Measurements from ENCODE around the gene ZNF383.
"Not testable (repeated sequence)": the region's sequence is repeated elsewhere in the genome, so short reads cannot be mapped to it uniquely, and the experiment has no call there.

The ZNF383 gene

GRCh38 chr19:37280656-37281055 lies 62.6 kb downstream of the ZNF383 start:
- not testable (repeated sequence) for H3K4me1 ChIP-seq (ENCODE audit: insufficient read depth, insufficient read length); H3K9me3 ChIP-seq (ENCODE audit: insufficient read depth, low read length); H3K9ac ChIP-seq (ENCODE audit: insufficient read length, low read depth); H3K36me3 ChIP-seq (ENCODE audit: insufficient read depth, insufficient read length, low read length); DNase-seq (ENCODE audit: low read depth, low spot score); H3K4me3 ChIP-seq (ENCODE audit: insufficient read length, low read depth); H3K27me3 ChIP-seq (ENCODE audit: insufficient read depth, insufficient read length)

- not testable (repeated sequence) for H3K4me3 ChIP-seq (ENCODE audit: insufficient read length, low read depth); DNase-seq (ENCODE audit: low read depth, low spot score); H3K9me3 ChIP-seq (ENCODE audit: insufficient read depth, low read length); H3K27me3 ChIP-seq (ENCODE audit: insufficient read depth, insufficient read length); H3K4me1 ChIP-seq (ENCODE audit: insufficient read depth, insufficient read length); H3K9ac ChIP-seq (ENCODE audit: insufficient read length, low read depth); H3K36me3 ChIP-seq (ENCODE audit: insufficient read depth, insufficient read length, low read length)
These were observed 66.0 kb downstream of the ZNF383 start for GRCh38 chr19:37284020-37284419.

GRCh38 chr19:37289229-37289628 lies 71.2 kb downstream of the ZNF383 start:
- DNase-seq (ENCODE audit: low read depth, low spot score); H3K36me3 ChIP-seq (ENCODE audit: insufficient read depth, insufficient read length, low read length); H3K9ac ChIP-seq (ENCODE audit: insufficient read length, low read depth); H3K4me3 ChIP-seq (ENCODE audit: insufficient read length, low read depth); H3K27me3 ChIP-seq (ENCODE audit: insufficient read depth, insufficient read length); H3K4me1 ChIP-seq (ENCODE audit: insufficient read depth, insufficient read length); H3K9me3 ChIP-seq (ENCODE audit: insufficient read depth, low read length): not testable (repeated sequence)

- not testable (repeated sequence) for H3K9me3 ChIP-seq (ENCODE audit: insufficient read depth, low read length); H3K9ac ChIP-seq (ENCODE audit: insufficient read length, low read depth); DNase-seq (ENCODE audit: low read depth, low spot score); H3K27me3 ChIP-seq (ENCODE audit: insufficient read depth, insufficient read length); H3K4me1 ChIP-seq (ENCODE audit: insufficient read depth, insufficient read length); H3K36me3 ChIP-seq (ENCODE audit: insufficient read depth, insufficient read length, low read length); H3K4me3 ChIP-seq (ENCODE audit: insufficient read length, low read depth)
These were observed 75.3 kb downstream of the ZNF383 start for GRCh38 chr19:37292998-37293939.

- DNase-seq (ENCODE audit: low read depth, low spot score); H3K9me3 ChIP-seq (ENCODE audit: insufficient read depth, low read length); H3K36me3 ChIP-seq (ENCODE audit: insufficient read depth, insufficient read length, low read length); H3K9ac ChIP-seq (ENCODE audit: insufficient read length, low read depth); H3K27me3 ChIP-seq (ENCODE audit: insufficient read depth, insufficient read length); H3K4me3 ChIP-seq (ENCODE audit: insufficient read length, low read depth); H3K4me1 ChIP-seq (ENCODE audit: insufficient read depth, insufficient read length): not testable (repeated sequence)
These were observed 76.2 kb downstream of the ZNF383 start for GRCh38 chr19:37294246-37294645.
